Measurements from ENCODE around the gene PRKAR1B. TPM values are rescaled to one million over a fixed set of nuclear protein-coding genes. Genes with fewer than 3 reads are reported as not detected.

The PRKAR1B gene
- total RNA-seq, 1 experiment from 2014 or later: 27.2 TPM

DNA sequence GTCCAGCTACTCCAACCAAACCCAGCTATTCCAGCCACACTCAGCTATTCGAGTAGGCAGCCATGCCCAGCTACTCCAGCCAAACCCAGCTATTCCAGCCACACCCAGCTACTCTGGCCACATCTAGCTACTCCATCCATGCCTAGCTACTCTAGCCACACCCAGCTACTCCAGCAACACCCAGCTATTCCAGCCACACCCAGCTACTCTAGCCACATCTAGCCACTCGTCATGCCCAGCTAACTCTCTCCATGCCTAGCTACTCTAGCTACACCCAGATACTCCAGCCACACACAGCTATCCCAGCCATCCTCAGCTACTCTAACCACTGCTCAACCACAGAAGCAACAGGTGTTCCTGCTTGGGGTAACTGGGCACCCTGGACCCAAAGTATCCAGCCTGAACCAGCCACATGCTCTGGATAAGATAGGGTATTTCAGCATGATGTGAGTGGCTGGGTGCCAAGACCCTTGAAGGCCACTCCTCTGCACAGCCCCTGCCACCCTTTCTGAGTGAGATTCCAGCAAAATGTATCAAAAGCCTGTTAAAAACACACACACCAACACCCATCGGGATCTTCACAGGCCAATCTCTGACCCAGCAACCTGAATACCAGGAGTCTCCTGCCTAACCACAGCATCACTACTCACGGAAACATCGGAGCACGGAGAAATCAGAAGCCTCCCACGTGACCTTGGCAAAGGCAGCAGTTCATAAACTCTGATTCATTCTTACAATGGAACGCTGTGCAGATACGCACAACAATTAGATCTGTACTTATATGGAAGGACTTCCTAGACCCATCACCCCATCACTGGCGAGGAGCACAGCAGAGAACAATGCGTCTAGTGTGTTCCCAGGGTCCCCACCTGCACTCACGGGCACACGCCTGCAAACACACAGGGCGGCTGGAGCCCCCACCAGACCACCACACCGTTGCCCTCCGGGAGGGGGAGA is 52.3 kb downstream of the PRKAR1B start:
- DNase-seq (ENCODE audit: low spot score): no peak
- ChIA-PET POLR2A (ENCODE audit: low non-redundant PET) (no interaction called here), CTCF (no interaction called here)
- no TSS peak for BruUV-seq (replicated peaks)
- TF ChIP-seq EZH2 (IDR thresholded peaks at IDR 0.05; ENCODE audit: borderline replicate concordance, low read depth, low read length, poor library complexity, severe bottlenecking) (no peak), CTCF (conservative IDR thresholded peaks at IDR 0.05; ENCODE audit: low read depth, low read length) (no peak)
- intact Hi-C loops (cut with micrococcal nuclease; ENCODE audit: unreplicated experiment): no loop called here
- H3K4me1 ChIP-seq (ENCODE audit: insufficient read depth, low read length, poor library complexity, severe bottlenecking): no peaks in the 10 kb centered on the region
- H3K27me3 ChIP-seq (replicated peaks; ENCODE audit: insufficient read depth, low read depth, low read length, poor library complexity): no peaks in the 10 kb centered on the region
- no peaks in the 10 kb centered on the region for H3K9me3 ChIP-seq (ENCODE audit: low read depth, low read length, poor library complexity, severe bottlenecking)
- no peak overlapping the region for H3K27ac ChIP-seq (ENCODE audit: low read depth, low read length, poor library complexity, severe bottlenecking)
- no peak overlapping the region for H3K4me3 ChIP-seq (ENCODE audit: low read depth, low read length, poor library complexity, severe bottlenecking)
- no peaks in the 10 kb centered on the region for H3K36me3 ChIP-seq (ENCODE audit: insufficient read depth, low read length, poor library complexity, severe bottlenecking)

DNA sequence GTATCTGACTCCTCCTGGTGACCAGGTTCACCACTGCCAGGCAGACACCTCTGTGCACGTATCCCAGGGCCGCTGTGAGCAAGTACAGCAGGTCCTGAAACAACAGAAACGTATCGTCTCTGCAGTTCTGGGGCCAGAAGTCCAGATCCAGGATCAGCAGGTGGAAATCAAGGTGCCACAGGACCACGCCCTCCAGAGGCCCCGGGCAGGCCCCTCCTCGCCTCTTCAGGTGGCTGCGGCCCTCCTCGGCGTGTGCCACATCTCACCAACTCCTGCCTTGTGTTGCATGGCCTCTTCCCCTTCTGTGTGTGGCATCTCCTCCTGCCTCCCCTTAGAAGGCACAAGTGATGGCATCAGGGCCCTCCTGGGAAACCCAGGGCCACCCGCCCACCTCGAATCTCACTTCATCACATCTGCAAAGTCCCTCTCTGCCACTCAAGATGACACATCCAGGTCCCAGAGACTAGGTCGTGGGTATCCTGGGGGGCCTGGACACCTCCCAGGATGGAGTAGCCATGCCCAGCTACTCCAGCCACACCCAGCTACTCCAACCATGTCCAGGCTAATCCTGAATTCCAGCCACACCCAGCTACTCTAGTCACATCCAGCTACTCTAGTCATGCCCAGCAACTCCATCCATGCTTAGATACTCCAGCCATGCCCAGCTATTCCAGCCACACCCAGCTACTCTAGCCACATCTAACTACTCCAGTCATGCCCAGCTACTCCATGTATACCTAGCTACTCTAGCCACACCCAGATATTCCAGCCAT is 53.2 kb downstream of the PRKAR1B start:
- no peak for DNase-seq (ENCODE audit: low spot score)
- intact Hi-C loops (cut with micrococcal nuclease; ENCODE audit: unreplicated experiment): no loop called here
- no TSS peak for BruUV-seq (replicated peaks)
- Histone ChIP-seq H3K27me3 (replicated peaks; ENCODE audit: insufficient read depth, low read depth, low read length, poor library complexity) (no peaks in the 10 kb centered on the region), H3K4me1 (ENCODE audit: insufficient read depth, low read length, poor library complexity, severe bottlenecking) (no peaks in the 10 kb centered on the region), H3K4me3 (ENCODE audit: low read depth, low read length, poor library complexity, severe bottlenecking) (no peak overlapping the region), H3K27ac (ENCODE audit: low read depth, low read length, poor library complexity, severe bottlenecking) (no peak overlapping the region), H3K36me3 (ENCODE audit: insufficient read depth, low read length, poor library complexity, severe bottlenecking) (no peaks in the 10 kb centered on the region), H3K9me3 (ENCODE audit: low read depth, low read length, poor library complexity, severe bottlenecking) (no peaks in the 10 kb centered on the region)
- ChIA-PET CTCF (no interaction called here), POLR2A (ENCODE audit: low non-redundant PET) (no interaction called here)
- no peak for TF ChIP-seq EZH2 (IDR thresholded peaks at IDR 0.05; ENCODE audit: borderline replicate concordance, low read depth, low read length, poor library complexity, severe bottlenecking)
- no peak for TF ChIP-seq CTCF (conservative IDR thresholded peaks at IDR 0.05; ENCODE audit: low read depth, low read length)

DNA sequence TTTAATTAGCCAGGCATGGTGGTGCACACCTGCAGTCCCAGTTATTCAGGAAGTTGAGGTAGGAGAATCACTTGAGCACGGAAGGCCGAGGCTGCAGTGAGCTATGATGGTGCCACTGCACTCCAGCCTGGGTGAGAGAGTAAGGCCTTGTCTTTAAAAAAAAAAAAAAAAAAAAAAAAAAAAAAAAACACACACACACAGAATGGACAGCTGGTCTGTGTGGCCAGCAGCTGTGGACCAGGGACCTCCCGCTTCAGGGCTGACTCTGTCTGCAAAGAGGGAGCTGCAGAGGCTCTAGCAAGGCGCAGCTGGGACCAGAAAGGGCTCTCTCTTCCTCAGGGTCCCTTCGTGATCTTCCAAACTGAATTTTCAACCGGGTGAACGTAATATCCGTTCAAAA is 54.2 kb downstream of the PRKAR1B start:
- Histone ChIP-seq H3K27me3 (replicated peaks; ENCODE audit: insufficient read depth, low read depth, low read length, poor library complexity) (no peaks in the 10 kb centered on the region), H3K4me1 (ENCODE audit: insufficient read depth, low read length, poor library complexity, severe bottlenecking) (no peaks in the 10 kb centered on the region), H3K4me3 (ENCODE audit: low read depth, low read length, poor library complexity, severe bottlenecking) (no peak overlapping the region), H3K36me3 (ENCODE audit: insufficient read depth, low read length, poor library complexity, severe bottlenecking) (no peaks in the 10 kb centered on the region), H3K9me3 (ENCODE audit: low read depth, low read length, poor library complexity, severe bottlenecking) (no peaks in the 10 kb centered on the region), H3K27ac (ENCODE audit: low read depth, low read length, poor library complexity, severe bottlenecking) (no peak overlapping the region)
- ChIA-PET CTCF (interaction anchor here (0.6 kb wide), 1 partner anchor 32 kb away, joined by 3 read pairs; no protein-coding TSS in a partner anchor), POLR2A (ENCODE audit: low non-redundant PET) (no interaction called here)
- intact Hi-C loops (cut with micrococcal nuclease; ENCODE audit: unreplicated experiment): no loop called here
- no TSS peak for BruUV-seq (replicated peaks)
- TF ChIP-seq CTCF (conservative IDR thresholded peaks at IDR 0.05; ENCODE audit: low read depth, low read length) (no peak), EZH2 (IDR thresholded peaks at IDR 0.05; ENCODE audit: borderline replicate concordance, low read depth, low read length, poor library complexity, severe bottlenecking) (no peak)
- DNase-seq (ENCODE audit: low spot score): no peak

Measured in A673 (cell line).